Measurements from ENCODE around the gene ATP2B1. TPM values are rescaled to one million over a fixed set of nuclear protein-coding genes. Genes with fewer than 3 reads are reported as not detected.

ATP2B1 gene
- total and polyA plus RNA-seq, 2 of the 13 experiments (the other 11 are each of a cell fraction or from before 2014, with no cell fraction given) = 12.1 to 60.2 TPM

DNA sequence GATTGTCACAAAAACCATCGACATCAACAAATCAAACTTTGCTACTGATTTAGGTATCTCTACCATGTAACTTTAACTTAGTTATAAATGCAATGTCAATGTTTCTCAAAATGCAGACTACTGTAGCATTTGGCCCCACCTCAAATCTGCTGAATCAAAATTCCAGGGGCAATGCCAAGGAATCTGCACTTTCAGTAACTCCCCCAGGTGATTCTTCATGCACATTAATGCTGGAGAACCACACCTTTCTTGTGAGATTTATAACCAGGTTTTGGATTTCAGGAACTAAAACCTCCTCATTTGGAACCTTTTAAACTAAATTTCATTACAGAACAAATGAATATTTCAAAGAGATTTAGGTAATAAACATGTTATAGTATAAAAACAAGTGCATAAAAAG, 4.9 kb downstream of the ATP2B1 start:
- Histone ChIP-seq H3K9me3 (ENCODE audit: low read length) (no peaks in the 10 kb centered on the region), H3K27me3 (ENCODE audit: control insufficient read depth in 1 of 2, insufficient read depth in 2 of 2, low read length in 2 of 2) (no peaks in the 10 kb centered on the region; a peak in 1 of 5 replicates), H3K79me2 (ENCODE audit: insufficient read depth, low read length) (peaks cover 96% of the 10 kb centered on the region), H3K4me3 (replicated peaks in 1 of 3; ENCODE audit: insufficient read depth in 1 of 3, low read depth in 2 of 3, low read length in 3 of 3) (no peak overlapping the region), H3K4me1 (ENCODE audit: insufficient read depth, low read length) (peaks cover 72% of the 10 kb centered on the region), H3K27ac (ENCODE audit: extremely low read length, insufficient read depth, low read length) (no peak overlapping the region), H3K9ac (ENCODE audit: insufficient read depth, low read depth, low read length) (no peak overlapping the region), H4K20me1 (ENCODE audit: insufficient read depth, low read length) (peaks cover 28% of the 10 kb centered on the region; the same call in 1 of the 2 replicates), H3K4me2 (ENCODE audit: low read depth, low read length) (peak overlapping the region; percentile 10; the same call in 1 of the 2 replicates), H2AFZ (ENCODE audit: low read length) (no peak overlapping the region), H3K36me3 (replicated peaks in 1 of 2; ENCODE audit: control insufficient read depth in 1 of 2, insufficient read depth in 2 of 2, low read length in 2 of 2) (no peaks in the 10 kb centered on the region)
- 68% methylated on average over 1 of the region's 1 CpG for WGBS (ENCODE audit: low lambda C conversion rate)
- CTCF ChIA-PET (ENCODE audit: low intra/inter-chr PET ratio, low total read pairs) = no interaction called here
- no peak for FAIRE-seq
- TF ChIP-seq ZNF792 (CRISPR knock-in tag; IDR thresholded peaks at IDR 0.05) (no peak), ZNF672 (CRISPR knock-in tag; IDR thresholded peaks at IDR 0.05) (no peak), ZNF382 (CRISPR knock-in tag; IDR thresholded peaks at IDR 0.05; ENCODE audit: borderline replicate concordance) (no peak), ZNF547 (CRISPR knock-in tag; IDR thresholded peaks at IDR 0.05) (no peak), ZNF274 (CRISPR knock-in tag; IDR thresholded peaks at IDR 0.05) (no peak), XRCC5 (optimal IDR thresholded peaks at IDR 0.05; ENCODE audit: low read length) (no peak)
- TF ChIP-seq, protein P1, sequence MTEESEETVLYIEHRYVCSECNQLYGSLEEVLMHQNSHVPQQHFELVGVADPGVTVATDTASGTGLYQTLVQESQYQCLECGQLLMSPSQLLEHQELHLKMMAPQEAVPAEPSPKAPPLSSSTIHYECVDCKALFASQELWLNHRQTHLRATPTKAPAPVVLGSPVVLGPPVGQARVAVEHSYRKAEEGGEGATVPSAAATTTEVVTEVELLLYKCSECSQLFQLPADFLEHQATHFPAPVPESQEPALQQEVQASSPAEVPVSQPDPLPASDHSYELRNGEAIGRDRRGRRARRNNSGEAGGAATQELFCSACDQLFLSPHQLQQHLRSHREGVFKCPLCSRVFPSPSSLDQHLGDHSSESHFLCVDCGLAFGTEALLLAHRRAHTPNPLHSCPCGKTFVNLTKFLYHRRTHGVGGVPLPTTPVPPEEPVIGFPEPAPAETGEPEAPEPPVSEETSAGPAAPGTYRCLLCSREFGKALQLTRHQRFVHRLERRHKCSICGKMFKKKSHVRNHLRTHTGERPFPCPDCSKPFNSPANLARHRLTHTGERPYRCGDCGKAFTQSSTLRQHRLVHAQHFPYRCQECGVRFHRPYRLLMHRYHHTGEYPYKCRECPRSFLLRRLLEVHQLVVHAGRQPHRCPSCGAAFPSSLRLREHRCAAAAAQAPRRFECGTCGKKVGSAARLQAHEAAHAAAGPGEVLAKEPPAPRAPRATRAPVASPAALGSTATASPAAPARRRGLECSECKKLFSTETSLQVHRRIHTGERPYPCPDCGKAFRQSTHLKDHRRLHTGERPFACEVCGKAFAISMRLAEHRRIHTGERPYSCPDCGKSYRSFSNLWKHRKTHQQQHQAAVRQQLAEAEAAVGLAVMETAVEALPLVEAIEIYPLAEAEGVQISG (CRISPR knock-in tag; IDR thresholded peaks at IDR 0.05) = no peak
- POLR2A ChIA-PET = no interaction called here
- DNase-seq (ENCODE audit: low spot score) = no peak
- intact Hi-C loops (cut with micrococcal nuclease; ENCODE audit: unreplicated experiment) (loop anchor here (10.0 kb wide), 1 partner anchor 349 kb away; the partner anchor contains the start of gene DUSP6), in situ Hi-C loops (cut with HindIII; ENCODE audit: extremely low pct_ligation_motif_present, low pct_unique_long_range_greater_than_20kb) (loop anchor here (10.0 kb wide), 1 partner anchor 159 kb away; no protein-coding TSS in a partner anchor)
- BruUV-seq (replicated peaks) = no TSS peak
- no peak for ATAC-seq
